AG09319 (cell line): Measurements from ENCODE around the gene KLK11.
A peak's percentile ranks its signal among the peaks of the same experiment; 100 is the strongest.

ENCODE experiments used
- DNase-seq: peaks from one replicate; pipeline ENCODE4 v3.0.0-alpha.2; 2010; ENCODE audit warnings: low read depth; ENCODE audit errors: extremely low read depth
- TF ChIP-seq, protein P1 (sequence below): IDR thresholded peaks from 2 replicates; pipeline ENCODE4 v1.5.1; 2011; ENCODE audit warnings: low read depth, mild to moderate bottlenecking, inconsistent platforms, low read length, moderate library complexity

KLK11 gene

DNA sequence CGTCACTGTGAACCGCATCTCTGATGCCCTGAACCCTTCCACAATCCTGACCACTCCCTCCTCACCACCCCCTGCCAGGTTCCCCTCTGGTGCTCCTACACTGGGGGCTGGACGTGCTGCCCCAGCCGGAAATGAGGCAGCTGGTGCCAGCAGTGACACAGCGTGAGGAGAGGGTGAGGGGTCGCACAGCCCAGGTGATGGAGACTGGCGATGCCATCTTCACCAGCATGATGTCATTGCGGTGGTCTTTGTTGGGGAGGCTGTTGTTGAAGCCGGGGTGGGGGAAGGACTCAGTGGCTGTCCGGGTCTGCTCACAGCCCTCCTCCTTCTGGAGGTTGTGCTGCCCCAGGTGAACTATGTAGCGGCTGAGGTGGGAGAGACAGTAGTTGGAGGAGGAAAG lies 2.5 kb downstream of the KLK11 start:
- DNase-seq: no peak
- TF ChIP-seq, protein P1, sequence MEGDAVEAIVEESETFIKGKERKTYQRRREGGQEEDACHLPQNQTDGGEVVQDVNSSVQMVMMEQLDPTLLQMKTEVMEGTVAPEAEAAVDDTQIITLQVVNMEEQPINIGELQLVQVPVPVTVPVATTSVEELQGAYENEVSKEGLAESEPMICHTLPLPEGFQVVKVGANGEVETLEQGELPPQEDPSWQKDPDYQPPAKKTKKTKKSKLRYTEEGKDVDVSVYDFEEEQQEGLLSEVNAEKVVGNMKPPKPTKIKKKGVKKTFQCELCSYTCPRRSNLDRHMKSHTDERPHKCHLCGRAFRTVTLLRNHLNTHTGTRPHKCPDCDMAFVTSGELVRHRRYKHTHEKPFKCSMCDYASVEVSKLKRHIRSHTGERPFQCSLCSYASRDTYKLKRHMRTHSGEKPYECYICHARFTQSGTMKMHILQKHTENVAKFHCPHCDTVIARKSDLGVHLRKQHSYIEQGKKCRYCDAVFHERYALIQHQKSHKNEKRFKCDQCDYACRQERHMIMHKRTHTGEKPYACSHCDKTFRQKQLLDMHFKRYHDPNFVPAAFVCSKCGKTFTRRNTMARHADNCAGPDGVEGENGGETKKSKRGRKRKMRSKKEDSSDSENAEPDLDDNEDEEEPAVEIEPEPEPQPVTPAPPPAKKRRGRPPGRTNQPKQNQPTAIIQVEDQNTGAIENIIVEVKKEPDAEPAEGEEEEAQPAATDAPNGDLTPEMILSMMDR: no peak

DNA sequence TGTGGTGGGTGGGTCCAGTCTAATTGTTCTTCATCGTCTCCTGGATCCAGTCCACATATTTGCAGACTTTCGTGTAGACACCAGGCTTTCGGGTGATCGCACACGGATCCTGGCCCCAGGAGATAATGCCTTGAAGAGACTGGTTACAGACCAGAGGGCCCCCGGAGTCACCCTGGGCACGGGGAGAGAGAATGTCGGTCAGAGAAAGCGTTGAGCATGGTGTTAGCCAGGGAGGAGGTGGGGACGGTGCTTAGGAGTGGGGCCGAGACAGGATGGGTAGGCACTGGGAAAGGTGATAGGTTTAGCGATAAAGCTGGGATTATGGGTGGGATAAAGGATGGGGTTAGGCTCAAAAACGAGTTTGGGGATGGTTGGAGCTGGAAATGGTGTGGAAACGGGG lies 3.9 kb downstream of the KLK11 start:
- TF ChIP-seq, protein P1: no peak
- DNase-seq: no peak

DNA sequence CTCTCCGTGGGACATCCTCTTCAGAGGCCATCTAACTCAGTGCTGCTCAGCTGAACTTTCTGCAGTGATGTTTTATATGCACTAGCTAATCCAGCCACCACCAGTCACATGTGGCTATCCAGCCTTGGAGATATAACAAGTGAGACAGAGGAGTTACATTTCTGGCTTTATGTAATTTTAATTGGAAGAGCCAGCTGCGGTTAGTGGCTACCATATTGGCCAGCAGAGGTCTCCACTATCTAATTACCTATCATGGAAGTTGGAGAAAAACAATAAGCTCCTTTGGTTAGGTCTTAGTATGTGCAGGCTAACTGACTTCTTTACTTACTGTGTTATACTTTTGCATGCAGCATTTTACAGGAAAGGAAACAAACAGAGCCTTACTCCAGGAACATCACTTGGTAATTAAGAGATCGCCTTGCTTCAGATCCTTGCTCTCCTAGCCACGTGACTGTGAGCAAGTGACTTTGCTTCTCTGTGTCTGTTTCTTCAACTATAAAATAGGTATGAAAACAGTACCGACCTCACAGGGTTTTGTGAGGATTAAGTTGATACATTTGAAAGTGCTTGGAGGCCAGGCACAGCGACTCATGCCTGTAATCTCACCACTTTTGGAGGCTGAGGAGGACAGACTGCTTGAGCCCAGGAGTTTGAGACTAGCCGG lies 5.3 kb downstream of the KLK11 start:
- TF ChIP-seq, protein P1: peak; percentile 48
- DNase-seq: no peak

DNA sequence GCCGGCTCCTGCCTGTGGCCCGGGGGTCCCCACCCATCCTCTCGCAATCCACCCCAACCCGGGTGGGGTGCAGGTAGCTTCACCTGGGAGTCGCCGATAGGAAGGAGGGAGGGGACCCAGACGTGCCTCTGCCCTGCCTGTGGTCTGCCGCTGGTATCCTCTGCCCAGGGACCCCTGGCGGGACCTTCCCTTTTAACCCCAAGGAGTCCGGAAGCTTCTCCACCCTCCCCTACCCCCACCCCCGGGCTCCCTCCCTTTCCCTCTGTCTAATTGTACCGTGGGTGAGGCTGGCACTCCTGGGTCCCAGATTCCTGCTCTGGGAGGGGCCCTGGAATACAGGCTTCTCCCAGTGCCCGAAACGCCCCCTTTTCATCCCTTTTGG lies 6.9 kb downstream of the KLK11 start, which contains the start of gene KLK10:
TSS of gene KLK10 (minus strand) at position 166 of the 382 bp plus-strand sequence. CDS start 579 bp downstream, outside the sequence.
- no peak for DNase-seq

DNA sequence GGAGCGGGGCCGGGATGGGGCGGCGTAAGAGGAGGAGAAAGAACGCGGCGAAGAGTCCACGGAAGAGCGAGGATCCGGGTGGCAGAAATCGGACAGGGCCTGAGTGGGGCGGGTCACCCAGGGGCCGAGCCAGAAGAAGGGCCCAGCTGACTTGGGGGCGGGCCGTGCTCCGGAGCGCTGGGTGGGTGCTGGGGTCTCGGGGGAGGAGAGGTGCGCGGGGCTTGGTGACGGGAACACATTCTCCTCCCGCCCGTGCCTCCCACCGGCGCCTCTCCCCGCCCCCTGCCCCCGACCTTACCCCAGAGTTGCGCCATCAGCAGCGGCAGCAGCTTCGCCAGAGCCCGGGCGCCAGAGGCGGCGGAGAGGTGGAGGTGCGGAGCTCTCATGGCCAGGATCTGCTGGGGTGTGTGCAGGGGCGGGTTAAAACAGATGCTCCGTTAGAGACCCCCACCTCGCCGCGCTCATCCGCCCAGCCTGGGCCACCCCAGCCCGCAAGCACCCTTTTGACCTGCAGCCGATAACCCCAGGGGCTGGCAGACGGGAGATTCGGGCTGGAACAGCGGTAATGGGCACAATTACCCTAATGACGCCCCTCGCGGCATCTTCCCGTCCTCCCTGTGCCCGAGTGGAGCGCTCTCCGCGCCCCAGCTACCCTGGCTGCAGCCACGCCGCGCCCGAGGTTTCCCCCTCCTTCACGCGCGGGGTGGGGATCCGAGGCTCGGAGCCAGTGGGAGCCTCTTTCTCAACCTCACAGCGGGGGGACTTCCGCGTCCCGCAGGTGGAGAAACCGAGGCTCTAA lies 7.5 kb downstream of the KLK11 start:
- no peak for DNase-seq
- TF ChIP-seq, protein P1: no peak

More for the DNA sequence above, 6.9 kb downstream of the KLK11 start, which contains the start of gene KLK10:
- TF ChIP-seq, protein P1: no peak

DNA sequence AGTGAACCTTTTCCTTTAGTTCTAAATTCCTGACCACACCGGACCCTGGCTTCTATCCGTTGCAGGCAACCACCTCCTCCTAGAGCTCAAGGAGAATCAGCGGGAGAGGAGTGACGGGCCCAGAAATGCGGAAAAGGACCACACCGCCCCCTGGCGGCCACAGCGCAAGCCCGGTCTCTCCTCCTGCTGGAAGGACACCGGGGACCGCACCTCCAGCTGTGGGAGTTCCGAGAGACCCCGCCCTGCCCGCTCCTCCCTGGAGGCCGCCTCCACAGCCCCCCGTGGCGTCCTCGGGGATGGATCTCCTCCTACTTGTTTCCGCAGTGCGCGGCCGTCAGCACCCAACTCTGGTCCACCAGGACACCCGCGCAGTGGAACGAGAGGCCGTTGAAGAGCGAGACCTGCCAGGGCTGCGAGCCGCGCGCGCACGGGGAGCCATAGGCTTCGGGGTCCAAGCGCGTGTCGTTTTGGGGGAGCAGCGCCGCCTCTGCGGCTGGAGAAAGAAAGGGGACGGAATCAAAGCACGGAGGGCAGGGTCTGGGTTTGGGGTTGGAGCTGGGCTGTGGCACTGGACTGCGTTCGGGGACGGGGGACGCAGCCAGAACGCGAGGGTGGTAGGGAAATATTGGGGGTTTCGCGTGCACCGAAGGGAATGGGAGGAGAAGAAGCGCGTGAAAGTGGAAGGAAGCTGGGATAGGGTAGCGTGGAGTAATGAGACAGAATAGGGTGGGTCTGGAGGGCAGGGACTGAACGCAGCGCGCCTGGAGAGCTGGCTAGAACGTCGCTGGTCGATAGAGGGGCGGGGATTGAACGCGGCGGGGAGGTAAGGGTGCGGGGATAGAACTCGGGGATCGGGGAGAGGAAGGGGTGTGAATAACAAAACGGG lies 9.4 kb downstream of the KLK11 start:
- no peak for DNase-seq

More for the DNA sequence above, 9.4 kb downstream of the KLK11 start:
- TF ChIP-seq, protein P1: peak; percentile 8; the same call in 1 of the 2 replicates
